ENCODE measurements around the gene CCNY.

Gene CCNY

GRCh38 chr10:35326466-35327235, 9.7 kb upstream of the CCNY start:
- TF ChIP-seq, protein P1, sequence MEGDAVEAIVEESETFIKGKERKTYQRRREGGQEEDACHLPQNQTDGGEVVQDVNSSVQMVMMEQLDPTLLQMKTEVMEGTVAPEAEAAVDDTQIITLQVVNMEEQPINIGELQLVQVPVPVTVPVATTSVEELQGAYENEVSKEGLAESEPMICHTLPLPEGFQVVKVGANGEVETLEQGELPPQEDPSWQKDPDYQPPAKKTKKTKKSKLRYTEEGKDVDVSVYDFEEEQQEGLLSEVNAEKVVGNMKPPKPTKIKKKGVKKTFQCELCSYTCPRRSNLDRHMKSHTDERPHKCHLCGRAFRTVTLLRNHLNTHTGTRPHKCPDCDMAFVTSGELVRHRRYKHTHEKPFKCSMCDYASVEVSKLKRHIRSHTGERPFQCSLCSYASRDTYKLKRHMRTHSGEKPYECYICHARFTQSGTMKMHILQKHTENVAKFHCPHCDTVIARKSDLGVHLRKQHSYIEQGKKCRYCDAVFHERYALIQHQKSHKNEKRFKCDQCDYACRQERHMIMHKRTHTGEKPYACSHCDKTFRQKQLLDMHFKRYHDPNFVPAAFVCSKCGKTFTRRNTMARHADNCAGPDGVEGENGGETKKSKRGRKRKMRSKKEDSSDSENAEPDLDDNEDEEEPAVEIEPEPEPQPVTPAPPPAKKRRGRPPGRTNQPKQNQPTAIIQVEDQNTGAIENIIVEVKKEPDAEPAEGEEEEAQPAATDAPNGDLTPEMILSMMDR (IDR thresholded peaks at IDR 0.05): no peak

DNA sequence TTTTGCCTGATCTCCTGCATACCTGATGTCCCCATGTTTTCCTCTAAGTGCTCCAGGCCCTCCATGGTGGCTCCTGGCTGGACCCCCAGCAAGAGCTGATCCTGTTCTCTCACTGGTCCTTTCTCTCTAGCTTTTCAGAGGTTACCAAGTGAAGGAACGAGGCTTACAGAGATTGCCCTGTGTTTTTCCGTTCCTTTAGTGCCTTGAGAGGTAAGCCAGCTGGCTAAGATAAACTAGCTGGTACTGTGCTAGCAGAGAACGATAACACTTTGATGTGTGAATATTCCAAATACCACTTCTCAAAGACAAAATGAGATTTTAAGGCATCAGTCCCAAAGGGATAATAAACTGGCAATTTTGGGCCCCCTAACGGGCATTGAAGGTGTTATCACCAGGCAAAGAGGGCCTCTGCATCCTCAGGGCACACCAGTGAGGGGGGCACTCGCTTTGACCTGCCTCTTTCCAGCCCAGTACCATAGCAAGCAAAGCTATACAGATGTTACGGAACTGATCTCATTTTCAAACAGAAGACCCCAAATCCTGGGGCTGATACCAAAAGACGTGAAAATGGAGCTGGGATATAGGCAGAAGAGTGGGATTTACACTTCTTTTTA, 8.4 kb upstream of the CCNY start:
- TF ChIP-seq, protein P1 (IDR thresholded peaks at IDR 0.05): no peak

- TF ChIP-seq, protein P1 (IDR thresholded peaks at IDR 0.05): no peak
These were observed 7.8 kb upstream of the CCNY start for GRCh38 chr10:35328404-35329037.

GRCh38 chr10:35329520-35329919, 6.8 kb upstream of the CCNY start:
- TF ChIP-seq, protein P1 (IDR thresholded peaks at IDR 0.05): no peak

DNA sequence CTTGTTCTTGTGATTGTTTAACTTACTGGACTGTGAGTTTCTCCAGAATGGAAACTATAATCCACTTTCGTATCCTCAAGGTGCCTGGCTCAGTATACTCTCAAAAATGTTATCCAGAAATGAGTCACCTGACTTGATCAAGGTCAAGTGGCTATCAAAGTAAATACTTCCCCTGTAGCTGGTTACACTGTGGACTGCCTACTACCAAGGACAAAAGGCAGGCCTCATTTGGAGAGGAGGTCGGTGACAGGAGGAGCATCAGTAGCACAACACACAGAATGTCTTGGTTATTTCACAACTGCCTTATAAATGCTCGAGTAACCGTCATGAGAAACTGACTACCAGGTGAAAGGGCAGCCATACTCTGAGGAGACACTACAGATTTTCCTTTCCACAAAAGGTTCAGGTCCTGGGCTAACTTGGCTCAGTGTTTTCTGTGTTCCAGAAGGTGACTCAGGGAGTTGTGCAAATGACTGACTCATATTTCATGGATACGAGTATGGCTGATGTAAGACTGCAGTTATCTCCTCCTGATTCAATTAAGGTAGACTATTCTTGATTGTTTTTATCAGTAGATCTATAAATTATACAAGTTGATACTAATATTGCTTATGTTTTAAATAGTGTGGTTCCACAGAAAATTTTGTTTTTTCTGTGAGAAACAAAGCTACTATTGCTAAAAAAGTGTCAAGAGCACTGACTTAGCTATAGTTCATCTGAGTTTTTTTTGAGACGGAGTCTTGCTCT, 4.2 kb upstream of the CCNY start:
- TF ChIP-seq, protein P1 (IDR thresholded peaks at IDR 0.05): no peak

- TF ChIP-seq, protein P1 (IDR thresholded peaks at IDR 0.05): no peak
These were observed 2.0 kb upstream of the CCNY start for GRCh38 chr10:35334297-35334696.

All from LNCAP (cell line).